PC-3 (cell line): Measurements from ENCODE around the gene STH.

Experiments used
- EZH2 ChIP-seq: fragments of 300-600 bp; sonication (generic); IDR thresholded peaks from one replicate; pipeline ENCODE4 v1.6.1; 2017; ENCODE audit warnings: antibody characterized with exemption, mild to moderate bottlenecking, low read length; ENCODE audit not compliant: unreplicated experiment
- TF ChIP-seq, protein P1 (sequence below): fragments of 300-600 bp; sonication (generic); conservative IDR thresholded peaks from 2 replicates; pipeline ENCODE4 v1.5.1; 2017; ENCODE audit warnings: antibody characterized with exemption, low read depth, mild to moderate bottlenecking, low read length

GRCh38 chr17:46030752-46031151 is 31.7 kb downstream of the STH start:
- no peak for TF ChIP-seq EZH2
- TF ChIP-seq, protein P1, sequence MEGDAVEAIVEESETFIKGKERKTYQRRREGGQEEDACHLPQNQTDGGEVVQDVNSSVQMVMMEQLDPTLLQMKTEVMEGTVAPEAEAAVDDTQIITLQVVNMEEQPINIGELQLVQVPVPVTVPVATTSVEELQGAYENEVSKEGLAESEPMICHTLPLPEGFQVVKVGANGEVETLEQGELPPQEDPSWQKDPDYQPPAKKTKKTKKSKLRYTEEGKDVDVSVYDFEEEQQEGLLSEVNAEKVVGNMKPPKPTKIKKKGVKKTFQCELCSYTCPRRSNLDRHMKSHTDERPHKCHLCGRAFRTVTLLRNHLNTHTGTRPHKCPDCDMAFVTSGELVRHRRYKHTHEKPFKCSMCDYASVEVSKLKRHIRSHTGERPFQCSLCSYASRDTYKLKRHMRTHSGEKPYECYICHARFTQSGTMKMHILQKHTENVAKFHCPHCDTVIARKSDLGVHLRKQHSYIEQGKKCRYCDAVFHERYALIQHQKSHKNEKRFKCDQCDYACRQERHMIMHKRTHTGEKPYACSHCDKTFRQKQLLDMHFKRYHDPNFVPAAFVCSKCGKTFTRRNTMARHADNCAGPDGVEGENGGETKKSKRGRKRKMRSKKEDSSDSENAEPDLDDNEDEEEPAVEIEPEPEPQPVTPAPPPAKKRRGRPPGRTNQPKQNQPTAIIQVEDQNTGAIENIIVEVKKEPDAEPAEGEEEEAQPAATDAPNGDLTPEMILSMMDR, result no peak
